Lower leg skin (tissue), 4 donors: ENCODE results near the gene JPH4. TPM values are rescaled to one million over a fixed set of nuclear protein-coding genes. Genes with fewer than 3 reads are reported as not detected.
"Not testable (repeated sequence)": the region's sequence is repeated elsewhere in the genome, so short reads cannot be mapped to it uniquely, and the experiment has no call there.

Source experiments
- DNase-seq, 2 donors: peaks; one replicate each; pipeline ENCODE4 v3.0.0-alpha.2; 2019; ENCODE audit warnings: low spot score in 2 of 2
- H3K4me3 ChIP-seq: fragments of 200-600 bp; sonication (generic); 2 replicates; pipeline ENCODE4 v1.5.1; 2017; ENCODE audit warnings: mild to moderate bottlenecking, low read depth; ENCODE audit not compliant: poor library complexity, severe bottlenecking
- POLR2A ChIP-seq, 2 donors: fragments of 450-650 bp; IDR thresholded peaks; one replicate each; pipeline ENCODE4 v1.6.1; 2016 to 2017; ENCODE audit warnings: antibody characterized with exemption in 2 of 2, mild to moderate bottlenecking in 1 of 2, moderate library complexity in 1 of 2
- WGBS, 2 donors: methylation state at CpG; one replicate each; pipeline ENCODE4 v1.1.5; 2018; 5-methylcytosine and 5-hydroxymethylcytosine counted together
- intact Hi-C: fragments of 100-400 bp; cut with DNase I; formaldehyde crosslinking; loops from one replicate; pipeline ENCODE4 v1.15.0; 2023; ENCODE audit warnings: low total_unique reads
- total RNA-seq, 4 donors: library from RNA; depleted of rRNA; stranded (reverse); fragments of >200 nt; gene quantifications; one replicate each; pipeline ENCODE4 v1.1.0, GENCODE V29; 2016
- TF ChIP-seq, protein P1 (sequence below), 3 donors: fragments of 450-650 bp; IDR thresholded peaks; one replicate each; pipeline ENCODE4 v1.5.1; 2016; ENCODE audit warnings: antibody characterized with exemption in 3 of 3, mild to moderate bottlenecking in 3 of 3, moderate library complexity in 2 of 3

Gene JPH4
- total RNA-seq, 4 donors from 2014 or later = 0.34 to 3.6 (median 1.4) TPM

GRCh38 chr14:23610815-23611289 lies 32.3 kb upstream of the JPH4 start:
- DNase-seq = peak in 1 of 2 donors; percentile 26
- 58% methylated on average over 4 of the region's 4 CpGs for WGBS, 2 donors
- no peak for TF ChIP-seq POLR2A (IDR thresholded peaks at IDR 0.05)
- TF ChIP-seq, protein P1, sequence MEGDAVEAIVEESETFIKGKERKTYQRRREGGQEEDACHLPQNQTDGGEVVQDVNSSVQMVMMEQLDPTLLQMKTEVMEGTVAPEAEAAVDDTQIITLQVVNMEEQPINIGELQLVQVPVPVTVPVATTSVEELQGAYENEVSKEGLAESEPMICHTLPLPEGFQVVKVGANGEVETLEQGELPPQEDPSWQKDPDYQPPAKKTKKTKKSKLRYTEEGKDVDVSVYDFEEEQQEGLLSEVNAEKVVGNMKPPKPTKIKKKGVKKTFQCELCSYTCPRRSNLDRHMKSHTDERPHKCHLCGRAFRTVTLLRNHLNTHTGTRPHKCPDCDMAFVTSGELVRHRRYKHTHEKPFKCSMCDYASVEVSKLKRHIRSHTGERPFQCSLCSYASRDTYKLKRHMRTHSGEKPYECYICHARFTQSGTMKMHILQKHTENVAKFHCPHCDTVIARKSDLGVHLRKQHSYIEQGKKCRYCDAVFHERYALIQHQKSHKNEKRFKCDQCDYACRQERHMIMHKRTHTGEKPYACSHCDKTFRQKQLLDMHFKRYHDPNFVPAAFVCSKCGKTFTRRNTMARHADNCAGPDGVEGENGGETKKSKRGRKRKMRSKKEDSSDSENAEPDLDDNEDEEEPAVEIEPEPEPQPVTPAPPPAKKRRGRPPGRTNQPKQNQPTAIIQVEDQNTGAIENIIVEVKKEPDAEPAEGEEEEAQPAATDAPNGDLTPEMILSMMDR (IDR thresholded peaks at IDR 0.05) = no peak
- intact Hi-C loops = no loop called here
- H3K4me3 ChIP-seq = no peak overlapping the region

DNA sequence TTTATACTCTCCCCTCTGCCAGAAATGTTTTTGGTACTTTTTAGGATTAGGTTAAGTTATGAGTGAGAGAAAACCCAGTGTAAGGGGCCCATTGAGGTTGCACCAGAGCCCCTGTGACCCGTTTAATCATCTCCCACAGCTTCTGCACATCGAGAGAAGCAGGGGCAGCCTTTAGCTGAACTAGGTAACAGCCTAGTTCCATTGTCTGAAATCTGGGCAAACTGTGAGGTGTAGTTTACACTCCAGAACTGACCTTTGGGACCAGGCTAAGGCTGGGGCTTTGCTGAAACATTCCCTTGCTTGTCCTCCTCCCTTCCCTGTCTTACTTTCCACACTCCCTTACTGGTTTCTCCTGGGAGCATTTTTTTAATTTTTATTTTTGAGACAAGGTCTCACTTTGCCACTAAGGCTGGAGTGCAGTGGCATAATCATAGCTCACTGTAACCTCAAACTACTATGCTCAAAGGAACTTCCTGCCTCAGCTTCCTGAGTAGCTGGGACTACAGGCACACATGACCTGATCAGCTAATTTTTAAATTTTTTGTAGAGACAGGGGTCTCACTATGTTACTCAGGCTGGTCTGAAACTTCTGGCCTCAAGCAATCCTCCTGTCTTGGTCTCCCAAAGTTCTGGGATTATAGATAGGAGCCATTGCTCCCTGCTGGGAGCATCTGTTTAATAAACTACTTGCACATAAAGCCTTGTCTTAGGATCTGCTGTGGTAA lies 31.7 kb upstream of the JPH4 start:
- TF ChIP-seq, protein P1 (IDR thresholded peaks at IDR 0.05) = no peak
- no peak for TF ChIP-seq POLR2A (IDR thresholded peaks at IDR 0.05)
- 64 to 73% methylated on average over 2 of the region's 2 CpGs for WGBS, 2 donors
- no peak overlapping the region for H3K4me3 ChIP-seq
- intact Hi-C loops = no loop called here
- DNase-seq = peak in 1 of 2 donors; percentile 9

- TF ChIP-seq, protein P1 (IDR thresholded peaks at IDR 0.05) = peak in 1 of 3 donors; percentile 21
- 61 to 64% methylated on average over 7 of the region's 7 CpGs for WGBS, 2 donors
- H3K4me3 ChIP-seq, intact Hi-C loops: not testable (repeated sequence)
- peak in 1 of 2 donors; percentile 54 for DNase-seq
Measured at GRCh38 chr14:23609411-23610089, 31.0 kb upstream of the JPH4 start.

DNA sequence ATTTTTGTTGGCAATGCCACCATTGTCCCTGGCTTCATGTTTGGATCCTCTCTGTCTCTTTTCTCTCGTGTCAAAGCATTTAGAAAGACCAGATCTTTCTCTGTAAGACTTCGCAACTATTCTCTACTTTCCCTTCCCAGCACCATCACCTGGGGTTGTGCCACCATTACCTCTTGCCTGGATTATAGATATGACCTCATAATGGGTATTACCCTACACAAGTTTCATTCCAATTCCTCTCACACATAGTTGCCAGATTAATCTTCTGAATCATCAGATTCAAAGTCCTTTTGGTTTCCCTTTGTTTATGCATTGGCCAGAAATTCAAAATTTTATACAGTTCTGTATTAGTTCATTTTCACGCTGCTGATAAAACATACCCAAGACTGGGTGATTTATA lies 30.4 kb upstream of the JPH4 start:
- no peak overlapping the region for H3K4me3 ChIP-seq
- intact Hi-C loops = no loop called here
- TF ChIP-seq, protein P1 (IDR thresholded peaks at IDR 0.05) = no peak
- no peak for TF ChIP-seq POLR2A (IDR thresholded peaks at IDR 0.05)
- 85 to 91% methylated on average over 3 of the region's 3 CpGs for WGBS, 2 donors
- no peak for DNase-seq

GRCh38 chr14:23608454-23608853 lies 29.9 kb upstream of the JPH4 start:
- no peak overlapping the region for H3K4me3 ChIP-seq
- TF ChIP-seq, protein P1 (IDR thresholded peaks at IDR 0.05) = no peak
- TF ChIP-seq POLR2A (IDR thresholded peaks at IDR 0.05) = no peak
- 13 to 24% methylated on average over 1 of the region's 1 CpG for WGBS, 2 donors
- intact Hi-C loops = no loop called here
- no peak for DNase-seq
